NCI-H748 (cell line): ENCODE measurements around the gene TAF1B.

ENCODE experiments used
- DNase-seq: peaks from one replicate; lab custom pipeline; 2025; ENCODE audit not compliant: unreplicated experiment; lab: John Stamatoyannopoulos, UW

Gene TAF1B

GRCh38 chr2:9982891-9983290 lies 139.6 kb downstream of the TAF1B start:
- DNase-seq, result no peak

GRCh38 chr2:9983401-9984216 lies 140.3 kb downstream of the TAF1B start:
- no peak for DNase-seq
